Endothelial cell of umbilical vein (primary cell): Measurements from ENCODE around the gene PROK2. TPM values are rescaled to one million over a fixed set of nuclear protein-coding genes. Genes with fewer than 3 reads are reported as not detected.

ENCODE experiments used
- BruUV-seq: library from RNA; stranded (reverse); fragments of 400-500 nt; replicated peaks from 2 replicates; lab custom pipeline; 2021; lab: Mats Ljungman, UMichigan
- CTCF ChIA-PET: fragments of 300-600, 350-600 bp; sonication (Branson Sonifier 250); formaldehyde crosslinking; loops from one replicate; lab custom pipeline; 2021; ENCODE audit warnings: antibody characterized with exemption, inconsistent platforms; lab: Charles Lee
- POLR2A ChIA-PET: fragments of 300-600, 350-600 bp; sonication (Branson Sonifier 250); formaldehyde crosslinking; loops from one replicate; lab custom pipeline; 2021; ENCODE audit warnings: antibody characterized with exemption, inconsistent platforms; lab: Charles Lee
- DNase-seq: peaks from one replicate; pipeline ENCODE4 v3.0.0-alpha.2; 2011; ENCODE audit warnings: low read depth, low spot score
- FAIRE-seq: peaks from 2 replicates; lab custom pipeline; 2011; peaks lifted over from hg19 to GRCh38; lab: Jason Lieb, UNC
- H2AFZ ChIP-seq: 2 replicates; pipeline ENCODE4 v1.6.0; 2012; ENCODE audit warnings: low read depth, low read length, control low read depth, inconsistent platforms
- H3K27ac ChIP-seq: 2 replicates; pipeline ENCODE4 v1.5.1; 2011; ENCODE audit warnings: low read depth, mild to moderate bottlenecking, control low read depth, low read length, moderate library complexity; ENCODE audit not compliant: insufficient read depth
- H3K27me3 ChIP-seq, 2 experiments: 2 replicates each; pipeline versions ENCODE4 v1.6.0 to v1.6.1; 2011; ENCODE audit warnings: low read length in 2 of 2, mixed read lengths in 1 of 2; ENCODE audit not compliant: control insufficient read depth in 2 of 2, insufficient read depth in 2 of 2
- H3K36me3 ChIP-seq, 2 experiments: 2 replicates in 1 of 2; 3 replicates in 1 of 2; pipeline ENCODE4 v1.5.1; 2011; ENCODE audit warnings: low read length in 2 of 2, mild to moderate bottlenecking in 1 of 2, moderate library complexity in 1 of 2; ENCODE audit not compliant: control insufficient read depth in 2 of 2, insufficient read depth in 2 of 2; ENCODE audit errors: extremely low read depth in 1 of 2
- H3K4me1 ChIP-seq: 3 replicates; pipeline ENCODE4 v1.5.1; 2011; ENCODE audit warnings: mild to moderate bottlenecking, low read length; ENCODE audit not compliant: control insufficient read depth, insufficient read depth; ENCODE audit errors: extremely low read depth
- H3K4me2 ChIP-seq: 2 replicates; pipeline ENCODE4 v1.6.1; 2011; ENCODE audit warnings: low read length, control low read depth, mixed read lengths; ENCODE audit not compliant: insufficient read depth
- H3K4me3 ChIP-seq, 3 experiments: fragments of 200-600 bp in 1 of 3; sonication (generic), shearing (Covaris generic) in 1 of 3; replicated peaks in 1 of 3; 2 replicates each; pipeline ENCODE4 v1.5.1; 2011 to 2016; ENCODE audit warnings: control low read depth in 3 of 3, low read length in 3 of 3, mild to moderate bottlenecking in 2 of 3, inconsistent platforms in 1 of 3, low read depth in 1 of 3, moderate library complexity in 1 of 3; ENCODE audit not compliant: insufficient read depth in 1 of 3
- H3K79me2 ChIP-seq: 2 replicates; pipeline ENCODE4 v1.6.0; 2012; ENCODE audit warnings: low read length, inconsistent platforms; ENCODE audit not compliant: control insufficient read depth, insufficient read depth
- H3K9ac ChIP-seq: replicated peaks from 2 replicates; pipeline ENCODE3; 2011; ENCODE audit warnings: low read length, control low read depth; ENCODE audit not compliant: insufficient read depth; ENCODE audit errors: extremely low read depth
- H3K9me1 ChIP-seq: replicated peaks from 3 replicates; pipeline ENCODE4 v1.6.0; 2011; ENCODE audit warnings: mild to moderate bottlenecking, low read length; ENCODE audit not compliant: control insufficient read depth, insufficient read depth; ENCODE audit errors: extremely low read depth
- H3K9me3 ChIP-seq: replicated peaks from 2 replicates; pipeline ENCODE4 v1.5.1; 2012; ENCODE audit warnings: low read length, inconsistent platforms; ENCODE audit not compliant: control insufficient read depth, insufficient read depth
- H4K20me1 ChIP-seq: replicated peaks from 2 replicates; pipeline ENCODE3; 2011; ENCODE audit warnings: mild to moderate bottlenecking, low read length; ENCODE audit not compliant: control insufficient read depth, insufficient read depth; ENCODE audit errors: extremely low read depth
- CTCF ChIP-seq, 2 donors: IDR thresholded peaks; 1 replicate in 1 of 2; 2 replicates in 1 of 2; pipeline ENCODE4 v1.5.1; 2011; ENCODE audit warnings: low read length in 2 of 2, mild to moderate bottlenecking in 2 of 2, moderate library complexity in 2 of 2, control low read depth in 1 of 2, inconsistent platforms in 1 of 2, low read depth in 1 of 2; ENCODE audit not compliant: insufficient read depth in 1 of 2; ENCODE audit errors: extremely low read depth in 1 of 2
- EZH2 ChIP-seq: IDR thresholded peaks from 2 replicates; pipeline ENCODE4 v1.6.1; 2012; ENCODE audit warnings: borderline replicate concordance, low read depth, mild to moderate bottlenecking, moderate library complexity, low read length, inconsistent platforms; ENCODE audit not compliant: severe bottlenecking
- FOS ChIP-seq: IDR thresholded peaks from 2 replicates; pipeline ENCODE4 v1.6.1; 2011; ENCODE audit warnings: mild to moderate bottlenecking, low read length, moderate library complexity, borderline replicate concordance; ENCODE audit not compliant: insufficient read depth
- GATA2 ChIP-seq: IDR thresholded peaks from 2 replicates; pipeline ENCODE4 v1.7.0; 2011; ENCODE audit warnings: low read depth, mild to moderate bottlenecking, moderate library complexity, mixed read lengths, low read length; ENCODE audit not compliant: insufficient read length, insufficient read depth
- JUN ChIP-seq: IDR thresholded peaks from 2 replicates; pipeline ENCODE4 v1.6.1; 2011; ENCODE audit warnings: borderline replicate concordance, low read depth; ENCODE audit not compliant: insufficient read length, insufficient read depth
- MAX ChIP-seq: IDR thresholded peaks from 2 replicates; pipeline ENCODE4 v1.6.1; 2011; ENCODE audit not compliant: insufficient read depth, insufficient read length
- MYC ChIP-seq: IDR thresholded peaks from one replicate; pipeline ENCODE4 v1.6.1; 2011; ENCODE audit warnings: mild to moderate bottlenecking, low read depth, low read length
- POLR2A ChIP-seq: IDR thresholded peaks from 2 replicates; pipeline ENCODE4 v1.6.1; 2012; ENCODE audit warnings: low read depth, mild to moderate bottlenecking, control low read depth, low read length
- POLR2AphosphoS5 ChIP-seq: IDR thresholded peaks from 2 replicates; pipeline ENCODE4 v1.6.1; 2012; ENCODE audit warnings: low read depth, mild to moderate bottlenecking, control low read depth, low read length, moderate library complexity; ENCODE audit not compliant: insufficient read depth
- dilution Hi-C: fragments of 300-500 bp; cut with MboI; formaldehyde crosslinking; loops from one replicate; pipeline ENCODE4 v1.15.0; 2019; ENCODE audit warnings: low sequenced_read_pairs; ENCODE audit not compliant: extremely low pct_ligation_motif_present
- intact Hi-C: fragments of 100-400 bp; cut with micrococcal nuclease; formaldehyde crosslinking; loops from one replicate; pipeline ENCODE4 v1.10.0; 2022
- polyA plus RNA-seq, 4 experiments: library from polyadenylated mRNA; depleted of rRNA in 3 of 4; stranded (reverse) in 3 of 4; unstranded in 1 of 4; fragments of >200 nt; gene quantifications; 2 replicates each; pipeline versions ENCODE4 v1.2.1 to v1.2.3, GENCODE V29; 2011 to 2012; ENCODE audit warnings: missing spikeins in 1 of 4
- total RNA-seq: library from RNA; stranded (reverse); gene quantifications from 2 replicates; pipeline ENCODE4 v1.2.3, GENCODE V29; 2021

PROK2 gene
- total and polyA plus RNA-seq, 2 donors (not counting 3 experiments of a cell fraction or from before 2014, with no cell fraction given), result not detected

GRCh38 chr3:71787851-71788405, 3.0 kb upstream of the PROK2 start:
- Histone ChIP-seq H3K9ac (no peak overlapping the region), H3K9me1 (no peaks in the 10 kb centered on the region), H4K20me1 (no peaks in the 10 kb centered on the region), H3K9me3 (no peaks in the 10 kb centered on the region), H3K4me1 (no peaks in the 10 kb centered on the region), H3K79me2 (no peaks in the 10 kb centered on the region), H3K4me2 (no peak overlapping the region), H3K36me3 (no peaks in the 10 kb centered on the region), H3K27ac (no peak overlapping the region), H2AFZ (no peak overlapping the region), H3K4me3 (no peak overlapping the region), H3K27me3 (peaks cover 30 to 49% of the 10 kb centered on the region in 2 experiments)
- CTCF ChIA-PET, result no interaction called here
- FAIRE-seq (no peak), DNase-seq (no peak)
- dilution Hi-C loops, result no loop called here
- TF ChIP-seq FOS (no peak), CTCF (IDR thresholded peaks at IDR 0.05; ENCODE audit: extremely low read depth in 1 of 2, insufficient read depth in 1 of 2, low read depth in 1 of 2, low read length in 2 of 2) (no peak), POLR2A (no peak), MYC (no peak), GATA2 (no peak), POLR2AphosphoS5 (no peak), EZH2 (no peak), JUN (no peak), MAX (no peak)
- no TSS peak for BruUV-seq
- intact Hi-C loops, result no loop called here
- POLR2A ChIA-PET, result no interaction called here
